Hypothalamus (tissue), 51 donors: Measurements from ENCODE around the gene ITGA2B.
"Not testable (repeated sequence)": the region's sequence is repeated elsewhere in the genome, so short reads cannot be mapped to it uniquely, and the experiment has no call there.

Source experiments
- DNase-seq, 51 donors: peaks; one replicate each; lab custom pipeline; 2025; lab: John Stamatoyannopoulos, UW

The ITGA2B gene

DNA sequence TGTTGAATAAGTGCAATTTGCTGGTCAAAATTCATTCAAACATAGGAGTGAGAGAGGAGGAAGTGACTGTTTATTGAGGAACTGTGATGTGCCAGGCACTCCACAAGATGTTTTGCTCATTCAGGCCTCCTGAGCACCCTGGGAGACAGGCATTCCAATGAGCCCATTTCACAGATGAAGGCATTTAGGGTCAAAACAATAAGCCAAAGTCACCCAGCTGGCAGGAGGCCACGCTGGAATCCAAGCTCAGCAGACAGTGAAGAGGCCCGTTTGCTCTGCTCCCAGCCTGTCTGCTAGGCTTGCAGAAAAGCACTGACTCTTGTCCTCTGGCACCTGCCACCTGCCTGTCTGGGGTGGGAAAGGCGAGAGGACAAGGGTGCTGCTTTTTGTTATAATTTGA lies 54.7 kb downstream of the ITGA2B start:
- no peak for DNase-seq

DNA sequence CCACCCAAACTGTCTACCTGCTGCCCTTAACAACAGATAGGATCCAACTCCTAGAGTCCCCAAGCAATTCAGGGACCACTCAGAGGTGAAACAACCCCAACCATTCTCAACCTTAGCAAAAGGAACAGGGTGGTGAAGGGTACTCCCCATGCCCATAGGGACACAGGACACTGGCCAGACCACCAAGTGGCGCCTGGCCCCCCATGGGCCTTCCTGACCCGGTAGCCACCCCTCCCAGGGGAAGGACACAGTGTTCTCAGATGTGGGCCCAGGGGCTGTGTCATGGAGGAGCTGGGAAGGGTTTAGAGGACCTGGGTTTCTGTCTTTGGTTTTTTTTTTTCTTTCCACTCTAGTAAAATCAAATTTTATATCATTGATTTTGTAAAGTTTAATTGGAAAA lies 55.1 kb downstream of the ITGA2B start:
- DNase-seq = no peak

DNA sequence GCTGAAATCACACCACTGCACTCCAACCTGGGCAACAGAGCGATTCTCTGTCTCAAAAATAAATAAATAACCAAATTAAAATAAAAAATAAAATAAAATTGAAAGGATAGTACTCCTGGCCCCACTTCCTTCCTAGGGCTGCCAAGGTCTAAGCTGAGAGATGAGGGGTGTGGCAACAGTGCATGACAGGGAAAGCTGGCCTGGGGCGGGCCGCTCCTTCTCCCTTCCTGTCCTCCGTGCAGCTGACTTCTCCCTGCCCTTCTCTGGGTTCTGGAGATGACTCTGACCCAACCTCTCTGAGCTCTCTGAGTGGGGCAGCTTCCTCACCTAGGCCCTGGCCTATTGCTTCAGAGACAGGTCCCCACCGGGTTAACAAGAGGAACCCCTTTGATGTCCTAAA lies 56.1 kb downstream of the ITGA2B start:
- DNase-seq = no peak

DNA sequence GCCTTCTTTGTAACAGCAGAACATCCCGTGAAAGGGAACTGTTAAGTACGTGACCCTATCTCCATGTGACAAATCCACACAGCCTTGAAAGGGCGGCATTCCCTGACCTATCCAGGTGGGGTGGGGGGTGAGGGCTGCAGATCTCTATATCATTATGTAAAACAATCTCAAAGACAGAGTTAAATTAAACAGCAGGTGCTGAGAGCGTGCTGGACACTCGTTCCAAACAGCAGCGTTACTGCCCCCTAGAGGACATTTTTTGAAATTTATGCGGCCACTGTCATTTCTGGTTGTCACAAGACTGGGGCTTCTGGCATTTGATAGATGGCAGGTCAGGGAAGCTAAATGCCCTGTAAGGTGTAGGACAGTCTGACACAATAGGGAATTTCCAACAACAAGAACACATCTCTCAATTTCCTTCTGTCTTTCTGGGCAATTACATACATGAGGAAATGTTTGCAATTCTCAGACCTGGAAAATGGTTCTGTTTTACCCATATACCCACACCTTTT lies 58.1 kb downstream of the ITGA2B start:
- DNase-seq = peak in 34 of 51 donors; percentile 8 to 73 (median 43)

DNA sequence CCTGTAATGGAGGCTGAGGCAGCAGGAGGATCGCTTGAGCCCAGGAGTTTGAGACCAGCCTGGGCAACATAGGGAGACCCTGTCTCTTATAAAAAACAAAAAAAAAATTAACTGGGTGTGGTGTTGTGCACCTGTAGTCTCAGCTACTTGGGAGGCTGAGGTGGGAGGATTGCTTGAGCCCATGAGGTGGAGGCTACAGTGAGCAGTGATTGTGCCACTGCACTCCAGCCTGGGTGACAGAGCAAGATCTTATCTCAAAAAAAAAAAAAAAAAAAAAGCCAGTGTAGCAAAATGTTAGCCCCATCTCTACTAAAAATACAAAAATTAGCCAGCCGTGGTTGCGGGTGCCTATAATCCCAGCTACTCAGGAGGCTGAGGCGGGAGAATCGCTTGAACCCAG lies 59.2 kb downstream of the ITGA2B start:
- DNase-seq = not testable (repeated sequence)

DNA sequence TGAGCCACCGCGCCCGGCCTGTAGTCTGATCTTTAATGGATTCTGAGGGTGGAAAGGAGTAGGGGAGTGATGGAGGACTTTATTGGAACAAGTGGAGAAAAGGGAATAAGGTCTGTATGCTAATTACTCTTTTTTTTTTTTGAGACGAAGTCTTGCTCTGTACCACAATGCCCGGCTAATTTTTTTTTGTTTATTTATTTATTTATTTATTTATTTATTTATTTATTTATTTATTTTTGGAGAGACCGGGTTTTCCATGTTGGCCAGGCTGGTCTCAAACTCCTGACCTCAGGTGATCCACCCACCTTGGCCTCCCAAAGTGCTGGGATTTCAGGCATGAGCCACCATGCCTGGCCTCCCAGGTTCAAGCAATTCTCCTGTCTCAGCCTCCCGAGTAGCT lies 59.9 kb downstream of the ITGA2B start:
- DNase-seq = not testable (repeated sequence)

DNA sequence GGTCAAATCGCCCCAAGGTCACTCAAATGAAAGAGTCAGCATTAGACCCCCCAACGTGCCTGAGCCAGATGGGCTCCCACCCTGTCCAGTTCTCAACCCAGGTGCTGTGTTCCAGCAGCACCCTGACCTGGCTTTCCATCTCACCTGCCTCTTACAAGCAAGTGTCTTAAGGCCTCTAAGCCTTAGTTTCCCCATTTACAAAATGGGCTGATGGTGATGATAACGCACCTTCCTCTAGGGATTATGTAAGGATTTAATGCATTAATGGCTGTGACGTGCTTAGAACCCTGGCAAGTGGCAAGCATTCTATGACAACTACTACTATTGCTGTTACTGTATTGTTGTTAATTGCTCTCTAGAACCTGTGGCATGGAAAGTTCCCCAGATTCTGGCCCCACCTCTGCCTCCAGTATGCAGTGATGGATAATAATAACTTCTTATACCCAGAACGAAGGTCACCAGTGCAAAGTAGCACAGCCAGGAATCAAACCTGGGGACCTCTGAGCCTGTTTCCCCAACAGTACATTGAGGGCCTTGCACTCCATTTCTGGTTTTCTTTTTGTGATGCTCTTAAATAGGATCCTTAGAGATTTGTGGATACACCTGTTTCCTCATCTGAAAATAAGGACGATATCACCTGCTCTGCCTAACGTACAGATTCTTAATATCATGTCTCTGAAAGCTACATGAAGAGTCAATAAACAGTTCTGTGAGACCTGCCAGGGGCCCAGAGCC lies 61.6 kb downstream of the ITGA2B start:
- no peak for DNase-seq

DNA sequence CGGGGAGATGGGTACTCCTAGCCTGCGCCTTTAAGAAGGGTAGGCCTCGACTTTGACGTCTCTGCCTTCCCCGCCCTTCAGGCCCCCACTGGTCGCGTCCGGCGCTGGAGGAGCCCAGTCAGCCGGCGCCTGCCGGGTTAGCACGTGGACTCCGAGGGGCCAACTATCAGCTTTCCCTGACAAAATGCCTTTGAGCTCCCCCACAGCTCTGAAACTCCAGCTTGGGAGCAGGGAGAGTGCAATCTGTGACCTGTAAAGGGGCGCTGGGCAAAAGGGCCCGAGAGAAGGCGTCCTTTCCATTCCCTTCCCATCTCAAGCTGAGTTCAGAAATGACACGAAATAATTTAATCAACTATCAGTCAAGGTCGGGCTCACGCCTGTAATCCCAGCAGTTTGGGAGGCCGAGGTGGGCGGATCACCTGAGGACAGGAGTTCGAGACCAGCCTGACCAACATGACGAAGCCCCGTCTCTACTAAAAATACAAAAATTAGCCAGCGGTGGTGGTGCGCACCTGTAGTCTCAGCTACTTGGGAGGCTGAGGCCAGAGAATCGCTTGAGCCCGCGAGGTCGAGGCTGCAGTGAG lies 62.5 kb downstream of the ITGA2B start:
- peak; percentile 70 to 99 (median 95) for DNase-seq

DNA sequence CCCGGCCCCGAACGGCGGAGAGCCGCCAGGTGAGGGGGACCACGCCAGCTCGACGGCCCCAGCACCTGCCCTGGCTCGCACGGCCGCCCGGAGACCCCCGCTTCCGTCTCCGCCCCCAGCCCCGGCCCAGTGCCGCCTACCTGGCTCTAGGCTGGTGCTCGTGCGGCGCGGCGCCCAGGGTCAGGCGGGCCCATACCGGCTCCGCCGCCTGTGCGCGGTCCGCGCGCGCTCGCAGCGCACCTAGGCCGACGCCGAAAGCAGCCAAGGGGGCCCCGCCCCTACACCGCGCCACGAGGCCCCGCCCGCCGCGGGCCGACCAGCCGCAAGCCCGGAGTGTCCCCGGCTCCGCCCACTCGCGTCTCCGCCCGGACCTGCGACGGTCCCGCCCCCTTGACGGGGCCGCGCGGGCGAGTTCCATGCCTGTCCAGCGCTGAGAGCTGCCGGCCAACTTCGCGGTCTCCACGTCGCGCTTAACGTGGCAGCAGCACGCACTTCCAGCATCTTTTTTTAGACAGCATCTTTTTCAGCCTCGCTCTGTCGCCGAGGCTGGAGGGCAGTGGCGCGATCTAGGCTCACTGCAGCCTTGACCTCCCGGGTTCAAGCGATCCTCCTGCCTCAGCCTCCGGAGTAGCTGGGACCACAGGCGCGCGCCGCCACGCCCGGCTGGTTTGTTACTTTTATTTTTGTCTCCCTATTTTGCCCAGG lies 64.7 kb downstream of the ITGA2B start, which contains the start of gene SLC25A39:
Gene SLC25A39, minus strand, starts transcription at position 253 of the 705 bp plus-strand sequence. CDS start 1,261 bp downstream, outside the sequence.
- DNase-seq = peak; percentile 47 to 98 (median 90)

DNA sequence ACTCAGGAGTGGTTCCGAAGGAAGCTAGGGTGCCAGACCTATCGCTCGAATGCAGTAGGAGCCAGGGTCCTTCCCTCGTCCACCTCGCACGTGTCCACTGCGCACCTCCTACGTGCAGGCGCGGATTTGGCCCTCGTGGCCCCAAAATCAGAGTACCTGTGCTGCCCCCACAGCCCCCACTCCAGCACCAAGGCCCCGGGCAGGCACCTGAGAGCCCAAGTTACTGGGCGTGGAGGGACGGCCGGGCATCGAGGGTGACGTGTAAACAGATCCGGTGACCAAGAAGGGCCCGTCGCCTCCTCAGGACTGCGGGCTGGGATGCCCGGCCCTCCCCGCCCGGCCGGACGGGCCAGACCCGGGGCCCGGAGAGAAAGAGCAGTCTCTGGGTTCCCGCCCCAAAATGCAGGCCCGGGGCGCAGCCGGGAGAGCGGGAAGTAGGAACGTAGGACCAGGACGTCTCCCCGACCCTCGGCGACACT lies 65.3 kb downstream of the ITGA2B start:
- no peak for DNase-seq

DNA sequence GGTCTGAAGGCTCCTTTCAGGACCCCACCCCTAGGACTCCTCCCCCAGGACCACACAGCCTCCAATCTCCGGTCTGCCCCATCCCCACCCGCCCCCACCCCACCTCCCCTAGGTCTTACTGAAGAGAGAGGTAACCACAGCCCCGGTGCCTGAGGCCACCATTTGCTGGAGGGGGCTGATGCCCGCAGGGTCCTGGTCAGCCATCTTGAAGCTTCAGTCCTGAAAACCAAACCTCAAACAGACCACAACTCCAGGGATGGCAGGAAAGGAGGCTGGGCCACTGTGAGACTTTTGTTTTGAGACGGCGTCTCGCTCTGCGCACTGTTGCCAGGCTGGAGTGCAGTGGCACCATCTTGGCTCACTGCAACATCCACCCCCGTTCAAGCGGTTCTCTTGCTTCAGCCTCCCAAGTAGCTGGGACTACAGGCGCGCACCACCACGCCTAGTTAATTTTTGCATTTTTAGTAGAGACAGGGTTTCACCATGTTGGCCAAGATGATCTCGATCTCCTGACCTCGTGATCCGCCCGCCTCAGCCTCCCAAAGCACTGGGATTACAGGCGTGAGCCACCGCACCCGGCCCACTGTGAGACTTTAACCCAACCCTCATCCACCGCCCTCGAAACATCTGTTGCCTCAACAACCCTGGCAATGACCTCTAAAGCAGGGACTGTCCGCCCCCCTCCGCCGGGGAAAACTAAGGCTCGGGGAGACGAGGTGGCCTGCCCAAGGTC lies 65.9 kb downstream of the ITGA2B start:
- no peak for DNase-seq

DNA sequence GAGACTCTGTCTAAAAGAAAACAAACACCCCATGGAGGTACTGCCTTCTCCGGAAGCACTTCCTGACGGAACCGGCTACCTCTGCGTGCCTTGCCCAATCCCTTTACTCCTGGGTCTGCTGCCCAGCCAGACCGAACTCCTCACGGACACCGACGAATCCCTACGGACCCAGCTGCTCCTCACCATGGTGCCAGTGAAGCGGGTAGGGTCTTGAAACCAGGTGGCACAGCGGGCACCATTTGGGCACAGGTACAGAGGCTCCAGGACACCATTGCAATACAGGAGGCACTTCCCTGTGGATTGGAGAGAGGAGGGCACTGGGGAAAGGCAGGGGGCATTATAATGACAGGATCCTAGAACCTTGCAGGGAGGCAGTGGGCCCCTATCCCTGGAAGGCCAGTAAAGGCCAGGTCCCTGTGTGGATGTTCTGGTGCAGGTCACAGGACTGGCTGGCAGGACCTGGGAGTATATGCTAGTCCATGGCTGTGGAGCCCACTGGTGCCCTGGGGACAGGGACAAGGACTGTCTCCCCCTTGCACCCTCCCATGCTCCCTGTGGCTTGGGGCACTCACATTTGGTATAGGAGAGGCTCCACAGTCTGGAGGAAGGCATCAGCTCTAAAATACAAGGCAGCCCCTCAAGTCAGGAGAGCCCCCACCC lies 67.1 kb downstream of the ITGA2B start:
- no peak for DNase-seq
